A549 (cell line): ENCODE data around the gene HCAR1. TPM values are rescaled to one million over a fixed set of nuclear protein-coding genes. Genes with fewer than 3 reads are reported as not detected.
"Not testable (repeated sequence)": the region's sequence is repeated elsewhere in the genome, so short reads cannot be mapped to it uniquely, and the experiment has no call there.

Experiments used
- ATAC-seq, 2 experiments: fragments of 200-7000 bp in 1 of 2; fragments of >200 bp in 1 of 2; cut with Nextera tagmentation in 1 of 2; cut with Tn5 transposase in 1 of 2; 3 replicates each; pipeline versions ENCODE4 v1.8.0 to v1.9.1; 2018 to 2020; ENCODE audit warnings: mild to moderate bottlenecking in 1 of 2, moderate library complexity in 1 of 2
- CTCF ChIA-PET: fragments of 300-600 bp; sonication (Branson Sonifier 250); formaldehyde crosslinking; extraction: SDS; loops from one replicate; lab custom pipeline; 2021; ENCODE audit warnings: antibody characterized with exemption, inconsistent platforms; lab: Yijun Ruan, JAX
- POLR2A ChIA-PET: fragments of 350-600 bp; formaldehyde crosslinking; extraction: SDS; loops from one replicate; lab custom pipeline; 2021; ENCODE audit warnings: antibody characterized with exemption, inconsistent platforms; lab: Yijun Ruan, JAX
- DNase-seq, 2 experiments: peaks; one replicate each; pipeline versions ENCODE4 v3.0.0 to v3.0.0-alpha.2; 2011 to 2016; ENCODE audit warnings: low read depth in 1 of 2, low spot score in 1 of 2
- FAIRE-seq: peaks from 2 replicates; lab custom pipeline; 2011; peaks lifted over from hg19 to GRCh38; lab: Jason Lieb, UNC
- H3K27ac ChIP-seq, 2 experiments: fragments of >200 bp; sonication (Bioruptor Twin); formaldehyde crosslinking; 3 replicates each; pipeline ENCODE4 v1.5.1; 2016 to 2017
- H3K4me1 ChIP-seq: fragments of >200 bp; sonication (Bioruptor Twin); formaldehyde crosslinking; 3 replicates; pipeline ENCODE4 v1.6.1; 2016
- H3K4me2 ChIP-seq: fragments of >200 bp; sonication (Bioruptor Twin); formaldehyde crosslinking; 3 replicates; pipeline ENCODE4 v1.6.1; 2016
- H3K4me3 ChIP-seq: fragments of >200 bp; sonication (Bioruptor Twin); formaldehyde crosslinking; 3 replicates; pipeline ENCODE4 v1.5.1; 2016
- H3K9me3 ChIP-seq: fragments of >200 bp; sonication (Bioruptor Twin); formaldehyde crosslinking; 3 replicates; pipeline ENCODE4 v1.6.1; 2016
- BHLHE40 ChIP-seq: IDR thresholded peaks from 2 replicates; pipeline ENCODE4 v1.6.1; 2012; ENCODE audit warnings: low read depth, low read length, inconsistent platforms
- CBX8 ChIP-seq: fragments of 200-600 bp; sonication (generic); IDR thresholded peaks from 2 replicates; pipeline ENCODE4 v1.6.1; 2016
- CEBPB ChIP-seq, 2 experiments: fragments of >200 bp in 1 of 2; sonication (Bioruptor Twin) in 1 of 2; formaldehyde crosslinking in 1 of 2; IDR thresholded peaks; 2 replicates each; pipeline ENCODE4 v1.6.1; 2012 to 2016
- CHD4 ChIP-seq: fragments of 200-600 bp; sonication (generic); IDR thresholded peaks from 2 replicates; pipeline ENCODE4 v1.6.1; 2016; ENCODE audit warnings: antibody characterized with exemption, mild to moderate bottlenecking, borderline replicate concordance
- EP300 ChIP-seq, 2 experiments: fragments of >200 bp; sonication (Bioruptor Twin); formaldehyde crosslinking; IDR thresholded peaks; 2 replicates in 1 of 2; 3 replicates in 1 of 2; pipeline ENCODE4 v1.6.1; 2016 to 2017
- FOSB ChIP-seq: fragments of 250-450 bp; sonication (Bioruptor Pico); IDR thresholded peaks from 2 replicates; pipeline ENCODE4 v1.5.0; 2020; ENCODE audit warnings: mild to moderate bottlenecking, moderate library complexity
- FOXS1 ChIP-seq: fragments of 250-450 bp; sonication (Bioruptor Pico); IDR thresholded peaks from 2 replicates; pipeline ENCODE4 v1.5.0; 2020; ENCODE audit warnings: mild to moderate bottlenecking, moderate library complexity
- JUN ChIP-seq, 2 experiments: fragments of >200 bp; sonication (Bioruptor Twin); formaldehyde crosslinking; IDR thresholded peaks; 2 replicates in 1 of 2; 3 replicates in 1 of 2; pipeline ENCODE4 v1.6.1; 2016 to 2017
- MAFK ChIP-seq: fragments of 450-650 bp; IDR thresholded peaks from 2 replicates; pipeline ENCODE4 v1.6.1; 2014; ENCODE audit not compliant: partially characterized antibody
- MYC ChIP-seq: IDR thresholded peaks from 2 replicates; pipeline ENCODE4 v1.6.1; 2012; ENCODE audit warnings: mild to moderate bottlenecking, inconsistent platforms, low read length, improper control_type of control experiment, borderline replicate concordance
- SMC3 ChIP-seq: fragments of >200 bp; sonication (Bioruptor Twin); formaldehyde crosslinking; IDR thresholded peaks from 3 replicates; pipeline ENCODE4 v1.6.1; 2018; ENCODE audit warnings: inconsistent platforms
- TP53 ChIP-seq: fragments of 250-450 bp; sonication (Bioruptor Pico); IDR thresholded peaks from 2 replicates; pipeline ENCODE4 v1.5.0; 2021; ENCODE audit warnings: mild to moderate bottlenecking, moderate library complexity
- ZC3H11A ChIP-seq: fragments of 450-650 bp; IDR thresholded peaks from 2 replicates; pipeline ENCODE4 v1.6.1; 2014; ENCODE audit warnings: antibody characterized with exemption, mild to moderate bottlenecking
- WGBS: methylation state at CpG from one replicate; pipeline ENCODE4 v1.1.6; 2017; ENCODE audit errors: missing lambda C conversion rate; 5-methylcytosine and 5-hydroxymethylcytosine counted together
- polyA plus RNA-seq, 4 experiments: library from polyadenylated mRNA; depleted of rRNA in 3 of 4; stranded (reverse); fragments of >200 nt; fragmentation: RNase III in 1 of 4; extraction: RNeasy Plus Mini Kit Qiagen cat#74134 plus additional on column Dnase treatment in 1 of 4; gene quantifications; 2 replicates in 3 of 4; 3 replicates in 1 of 4; pipeline ENCODE4 v1.2.3, GENCODE V29; 2011 to 2017
- TF ChIP-seq, protein P1 (sequence below): fragments of 450-650 bp; IDR thresholded peaks from 2 replicates; pipeline ENCODE4 v1.6.1; 2014; ENCODE audit warnings: antibody characterized with exemption
- TF ChIP-seq, protein P2 (sequence below): fragments of 200-600 bp; sonication (generic); IDR thresholded peaks from 2 replicates; pipeline ENCODE4 v1.6.1; 2016; ENCODE audit warnings: antibody characterized with exemption, mild to moderate bottlenecking, moderate library complexity
- TF ChIP-seq, protein P3 (sequence below): fragments of 250-450 bp; sonication (Bioruptor Pico); IDR thresholded peaks from 2 replicates; pipeline ENCODE4 v1.5.0; 2021; ENCODE audit warnings: mild to moderate bottlenecking, moderate library complexity, borderline replicate concordance
- TF ChIP-seq, protein P4 (sequence below): fragments of >200 bp; sonication (Bioruptor Twin); formaldehyde crosslinking; IDR thresholded peaks from 2 replicates; pipeline ENCODE4 v1.6.1; 2016

HCAR1 gene
- polyA plus RNA-seq, 2 of the 4 experiments (the other 2 are of a cell fraction): 0.01 to 0.05 TPM

DNA sequence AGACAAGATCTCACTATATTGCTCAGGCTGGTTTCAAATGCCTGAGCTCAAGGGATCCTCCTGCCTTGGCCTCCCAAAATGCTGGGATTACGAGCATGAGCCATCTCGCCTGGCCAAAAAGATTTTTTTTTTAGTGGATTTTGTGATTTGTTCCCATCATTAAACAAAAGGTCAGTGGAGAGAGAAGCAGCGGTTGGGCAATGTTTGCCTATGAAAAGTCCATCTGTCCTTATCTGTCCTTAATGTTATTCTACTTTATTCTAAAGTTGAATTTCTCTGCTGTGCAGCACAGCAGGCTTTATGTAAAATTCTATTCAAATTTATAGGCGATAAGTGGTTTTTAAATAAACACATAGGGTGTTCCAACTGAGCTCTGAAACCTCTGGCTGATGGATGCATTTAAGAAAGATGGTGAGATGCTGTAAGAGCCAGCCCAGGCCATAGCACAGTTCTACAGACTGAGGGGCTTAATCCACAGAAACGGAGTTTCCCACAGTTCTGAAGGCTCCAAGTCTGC is 46.3 kb downstream of the HCAR1 start:
- H3K9me3 ChIP-seq: no peaks in the 10 kb centered on the region
- no peak for DNase-seq
- peaks cover 16% of the 10 kb centered on the region for H3K4me1 ChIP-seq
- 93% methylated on average over 5 of the region's 5 CpGs for WGBS
- 0 out of 6 replicates have a peak overlapping the region, but pooled peaks of 1 of the 2 experiments have one; percentile 8 for H3K27ac ChIP-seq
- ChIA-PET CTCF (interaction anchor here (0.8 to 1.4 kb wide), 4 partner anchors 15 to 68 kb away, joined by 3 to 4 read pairs (median 3); no protein-coding TSS in a partner anchor), POLR2A (no interaction called here)
- no peak overlapping the region for H3K4me3 ChIP-seq
- ATAC-seq: no peak
- H3K4me2 ChIP-seq: no peak overlapping the region
- FAIRE-seq: no peak
- TF ChIP-seq, protein P1, sequence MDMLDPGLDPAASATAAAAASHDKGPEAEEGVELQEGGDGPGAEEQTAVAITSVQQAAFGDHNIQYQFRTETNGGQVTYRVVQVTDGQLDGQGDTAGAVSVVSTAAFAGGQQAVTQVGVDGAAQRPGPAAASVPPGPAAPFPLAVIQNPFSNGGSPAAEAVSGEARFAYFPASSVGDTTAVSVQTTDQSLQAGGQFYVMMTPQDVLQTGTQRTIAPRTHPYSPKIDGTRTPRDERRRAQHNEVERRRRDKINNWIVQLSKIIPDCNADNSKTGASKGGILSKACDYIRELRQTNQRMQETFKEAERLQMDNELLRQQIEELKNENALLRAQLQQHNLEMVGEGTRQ: no peak
- TF ChIP-seq TP53 (CRISPR knock-in tag) (no peak), MAFK (no peak), CHD4 (no peak), MYC (no peak), BHLHE40 (no peak), SMC3 (no peak), EP300 (IDR thresholded peaks at IDR 0.05) (no peak), CBX8 (no peak)
- TF ChIP-seq, protein P2, sequence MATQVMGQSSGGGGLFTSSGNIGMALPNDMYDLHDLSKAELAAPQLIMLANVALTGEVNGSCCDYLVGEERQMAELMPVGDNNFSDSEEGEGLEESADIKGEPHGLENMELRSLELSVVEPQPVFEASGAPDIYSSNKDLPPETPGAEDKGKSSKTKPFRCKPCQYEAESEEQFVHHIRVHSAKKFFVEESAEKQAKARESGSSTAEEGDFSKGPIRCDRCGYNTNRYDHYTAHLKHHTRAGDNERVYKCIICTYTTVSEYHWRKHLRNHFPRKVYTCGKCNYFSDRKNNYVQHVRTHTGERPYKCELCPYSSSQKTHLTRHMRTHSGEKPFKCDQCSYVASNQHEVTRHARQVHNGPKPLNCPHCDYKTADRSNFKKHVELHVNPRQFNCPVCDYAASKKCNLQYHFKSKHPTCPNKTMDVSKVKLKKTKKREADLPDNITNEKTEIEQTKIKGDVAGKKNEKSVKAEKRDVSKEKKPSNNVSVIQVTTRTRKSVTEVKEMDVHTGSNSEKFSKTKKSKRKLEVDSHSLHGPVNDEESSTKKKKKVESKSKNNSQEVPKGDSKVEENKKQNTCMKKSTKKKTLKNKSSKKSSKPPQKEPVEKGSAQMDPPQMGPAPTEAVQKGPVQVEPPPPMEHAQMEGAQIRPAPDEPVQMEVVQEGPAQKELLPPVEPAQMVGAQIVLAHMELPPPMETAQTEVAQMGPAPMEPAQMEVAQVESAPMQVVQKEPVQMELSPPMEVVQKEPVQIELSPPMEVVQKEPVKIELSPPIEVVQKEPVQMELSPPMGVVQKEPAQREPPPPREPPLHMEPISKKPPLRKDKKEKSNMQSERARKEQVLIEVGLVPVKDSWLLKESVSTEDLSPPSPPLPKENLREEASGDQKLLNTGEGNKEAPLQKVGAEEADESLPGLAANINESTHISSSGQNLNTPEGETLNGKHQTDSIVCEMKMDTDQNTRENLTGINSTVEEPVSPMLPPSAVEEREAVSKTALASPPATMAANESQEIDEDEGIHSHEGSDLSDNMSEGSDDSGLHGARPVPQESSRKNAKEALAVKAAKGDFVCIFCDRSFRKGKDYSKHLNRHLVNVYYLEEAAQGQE: no peak
- TF ChIP-seq, protein P3, sequence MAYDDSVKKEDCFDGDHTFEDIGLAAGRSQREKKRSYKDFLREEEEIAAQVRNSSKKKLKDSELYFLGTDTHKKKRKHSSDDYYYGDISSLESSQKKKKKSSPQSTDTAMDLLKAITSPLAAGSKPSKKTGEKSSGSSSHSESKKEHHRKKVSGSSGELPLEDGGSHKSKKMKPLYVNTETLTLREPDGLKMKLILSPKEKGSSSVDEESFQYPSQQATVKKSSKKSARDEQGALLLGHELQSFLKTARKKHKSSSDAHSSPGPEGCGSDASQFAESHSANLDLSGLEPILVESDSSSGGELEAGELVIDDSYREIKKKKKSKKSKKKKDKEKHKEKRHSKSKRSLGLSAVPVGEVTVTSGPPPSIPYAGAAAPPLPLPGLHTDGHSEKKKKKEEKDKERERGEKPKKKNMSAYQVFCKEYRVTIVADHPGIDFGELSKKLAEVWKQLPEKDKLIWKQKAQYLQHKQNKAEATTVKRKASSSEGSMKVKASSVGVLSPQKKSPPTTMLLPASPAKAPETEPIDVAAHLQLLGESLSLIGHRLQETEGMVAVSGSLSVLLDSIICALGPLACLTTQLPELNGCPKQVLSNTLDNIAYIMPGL (CRISPR knock-in tag): no peak

DNA sequence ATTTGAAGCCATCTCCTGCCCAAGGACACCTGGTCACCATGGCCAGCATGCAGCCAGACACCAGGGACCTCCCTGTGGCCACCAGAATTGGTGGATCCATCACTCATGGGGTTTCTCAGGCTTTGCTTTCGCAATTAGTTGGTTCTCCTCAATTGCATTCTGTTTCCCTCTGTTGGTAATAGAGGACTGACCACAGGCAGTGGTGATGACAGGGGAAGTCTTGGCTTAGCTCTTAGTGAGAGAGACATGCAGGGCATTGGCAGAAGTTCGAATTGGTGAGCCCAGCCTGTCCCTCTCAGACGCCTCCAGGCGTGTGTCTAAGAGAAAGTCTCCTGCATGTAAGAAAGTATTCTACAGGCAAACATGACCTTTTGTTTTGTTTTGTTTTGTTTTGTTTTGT is 48.8 kb downstream of the HCAR1 start:
- no peak overlapping the region for H3K4me2 ChIP-seq
- peak overlapping the region in 1 of 2 experiments; percentile 69; a peak in 3 of 6 replicates for H3K27ac ChIP-seq
- peaks cover 28% of the 10 kb centered on the region for H3K4me1 ChIP-seq
- WGBS: 66% methylated on average over 4 of the region's 4 CpGs
- FAIRE-seq (no peak), DNase-seq (no peak), ATAC-seq (peak; percentile 20 to 33; a peak in 2 of 6 replicates)
- ChIA-PET POLR2A (no interaction called here), CTCF (interaction anchor here (1.2 to 5.3 kb wide), 2 partner anchors 44 to 70 kb away, joined by 3 to 20 read pairs; no protein-coding TSS in a partner anchor)
- TF ChIP-seq ZC3H11A (no peak), CEBPB (IDR thresholded peaks at IDR 0.05) (peak; percentile 19 to 47; a peak in 2 of 4 replicates), FOSB (CRISPR knock-in tag) (no peak), FOXS1 (CRISPR knock-in tag) (no peak), JUN (IDR thresholded peaks at IDR 0.05) (no peak)
- TF ChIP-seq, protein P4, sequence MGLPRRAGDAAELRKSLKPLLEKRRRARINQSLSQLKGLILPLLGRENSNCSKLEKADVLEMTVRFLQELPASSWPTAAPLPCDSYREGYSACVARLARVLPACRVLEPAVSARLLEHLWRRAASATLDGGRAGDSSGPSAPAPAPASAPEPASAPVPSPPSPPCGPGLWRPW: no peak
- H3K4me3 ChIP-seq: no peak overlapping the region
- H3K9me3 ChIP-seq: no peaks in the 10 kb centered on the region

DNA sequence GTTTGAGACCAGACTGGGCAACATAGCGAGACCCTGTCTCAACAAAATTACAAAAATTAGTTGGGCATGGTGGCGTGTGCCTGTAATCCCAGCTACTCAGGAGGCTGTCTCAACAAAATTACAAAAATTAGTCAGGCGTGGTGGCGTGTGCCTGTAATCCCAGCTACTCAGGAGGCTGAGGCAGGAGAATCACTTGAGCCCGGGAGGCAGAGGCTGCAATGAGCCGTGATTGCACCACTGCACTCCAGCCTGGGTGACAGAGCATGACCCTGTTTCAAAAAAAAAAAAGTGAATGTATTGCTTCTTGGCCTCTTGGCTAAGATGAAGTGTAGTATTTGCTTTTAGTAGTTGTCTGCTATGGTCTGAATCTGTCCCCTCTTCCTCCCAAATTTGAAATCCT is 49.7 kb downstream of the HCAR1 start:
- H3K27ac ChIP-seq: peak overlapping the region; percentile 4 to 69; a peak in 5 of 6 replicates
- POLR2A ChIA-PET, H3K9me3 ChIP-seq, DNase-seq, H3K4me2 ChIP-seq, ATAC-seq, FAIRE-seq, H3K4me3 ChIP-seq: not testable (repeated sequence)
- CTCF ChIA-PET: interaction anchor here (0.6 to 5.3 kb wide), 4 partner anchors 11 to 100 kb away, joined by 3 to 20 read pairs (median 4); no protein-coding TSS in a partner anchor
- WGBS: 93% methylated on average over 6 of the region's 6 CpGs
- peaks cover 28% of the 10 kb centered on the region for H3K4me1 ChIP-seq

DNA sequence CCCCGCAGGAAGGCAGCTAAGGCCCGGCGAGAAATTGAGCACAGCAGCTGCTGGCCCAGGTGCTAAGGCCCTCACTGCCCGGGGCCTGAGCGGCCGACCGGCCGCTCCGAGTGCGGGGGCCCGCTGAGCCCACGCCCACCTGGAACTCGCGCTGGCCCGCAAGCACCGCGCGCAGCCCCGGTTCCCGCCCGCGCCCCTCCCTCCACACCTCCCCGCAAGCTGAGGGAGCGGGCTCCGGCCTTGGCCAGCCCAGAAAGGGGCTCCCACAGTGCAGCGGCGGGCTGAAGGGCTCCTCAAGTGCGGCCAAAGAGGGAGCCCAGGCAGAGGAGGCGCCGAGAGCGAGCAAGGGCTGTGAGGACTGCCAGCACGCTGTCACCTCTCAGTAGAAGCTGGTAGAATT is 53.9 kb downstream of the HCAR1 start:
- ATAC-seq, H3K4me3 ChIP-seq, H3K4me2 ChIP-seq, H3K9me3 ChIP-seq, POLR2A ChIA-PET, FAIRE-seq, DNase-seq: not testable (repeated sequence)
- WGBS: 99% methylated on average over 20 of the region's 32 CpGs
- peak overlapping the region in 1 of 2 experiments; percentile 91; a peak in 2 of 6 replicates for H3K27ac ChIP-seq
- H3K4me1 ChIP-seq: peaks cover 28% of the 10 kb centered on the region
- CTCF ChIA-PET: interaction anchor here (0.6 to 5.3 kb wide), 6 partner anchors 17 to 1511 kb away, joined by 3 to 20 read pairs (median 3); partner anchors contain the start of gene DENR
